ENCODE measurements around the gene RAP1GAP2. TPM values are rescaled to one million over a fixed set of nuclear protein-coding genes. Genes with fewer than 3 reads are reported as not detected.

The RAP1GAP2 gene
- polyA plus RNA-seq, 1 donor, result 21.3 TPM

DNA sequence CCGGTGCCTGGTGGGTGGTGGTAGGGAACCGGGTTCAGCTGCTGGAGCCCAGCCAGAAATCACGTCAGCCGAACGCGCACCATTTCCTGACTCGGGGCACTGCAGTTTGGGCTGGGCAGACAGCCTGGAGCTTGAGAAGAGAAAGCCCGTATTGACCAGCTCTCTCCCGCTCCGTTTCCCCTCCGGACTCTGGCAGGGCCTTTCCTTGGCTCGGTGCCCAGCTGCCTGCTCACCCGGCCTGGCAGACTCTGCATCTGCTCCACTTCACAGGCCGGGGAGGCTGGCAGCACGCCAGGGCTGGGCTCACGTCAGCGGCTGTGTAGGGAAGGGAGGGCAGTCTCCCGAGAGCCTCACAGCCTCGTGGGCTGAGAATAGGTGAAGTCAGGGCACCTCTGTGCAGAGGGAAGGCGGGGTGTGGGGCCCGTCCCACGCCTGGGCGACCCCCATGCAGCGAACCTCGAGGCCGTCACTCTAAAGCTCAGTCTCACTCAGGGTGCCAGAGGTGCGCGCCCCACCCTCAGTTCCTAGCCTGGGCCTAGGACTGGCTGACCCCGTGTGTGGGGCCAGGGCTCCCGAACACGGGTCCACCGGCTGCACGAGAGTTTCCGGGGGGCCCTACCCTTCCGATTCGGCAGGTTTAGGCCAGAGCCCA is 208.0 kb downstream of the RAP1GAP2 start:
- Histone ChIP-seq H3K27me3 (ENCODE audit: control insufficient read depth, insufficient read depth, low read length) (no peaks in the 10 kb centered on the region), H3K36me3 (ENCODE audit: control insufficient read depth, insufficient read depth, low read length) (peaks cover 40% of the 10 kb centered on the region), H3K4me1 (ENCODE audit: control insufficient read depth, insufficient read depth, low read length) (peaks cover 23% of the 10 kb centered on the region), H3K27ac (ENCODE audit: low read length) (peak overlapping the region; percentile 59), H3K4me3 (ENCODE audit: low read length) (no peak overlapping the region), H3K9me3 (ENCODE audit: control insufficient read depth, low read depth, low read length) (no peaks in the 10 kb centered on the region)
- no CpG with 5 or more reads among the region's 36 CpGs for WGBS (ENCODE audit: insufficient coverage, low lambda C conversion rate)
- DNase-seq, result peak; percentile 93 to 95

DNA sequence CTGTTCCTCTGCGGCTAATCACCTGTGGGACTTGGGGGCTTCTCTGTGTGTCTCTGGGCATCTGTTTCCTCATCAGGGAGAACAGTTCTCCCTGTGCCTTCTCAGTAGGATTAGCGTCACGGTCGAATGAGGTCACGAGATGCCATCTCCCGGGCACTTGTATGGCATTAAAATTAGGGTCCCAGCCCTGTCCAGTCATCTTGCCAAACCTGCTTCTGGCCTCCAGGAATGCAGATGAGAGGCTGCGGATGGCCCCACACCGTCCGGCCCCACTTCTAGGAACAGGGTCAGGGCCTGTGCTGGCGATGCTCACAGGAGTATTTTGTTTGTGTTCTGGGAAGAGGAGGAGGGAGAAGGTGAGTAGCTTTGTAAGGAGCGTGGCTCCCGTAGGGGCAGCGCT is 208.7 kb downstream of the RAP1GAP2 start:
- WGBS (ENCODE audit: insufficient coverage, low lambda C conversion rate), result no CpG with 5 or more reads among the region's 13 CpGs
- H3K4me3 ChIP-seq (ENCODE audit: low read length), result no peak overlapping the region
- no peak for DNase-seq
- peaks cover 23% of the 10 kb centered on the region for H3K4me1 ChIP-seq (ENCODE audit: control insufficient read depth, insufficient read depth, low read length)
- H3K27ac ChIP-seq (ENCODE audit: low read length), result peak overlapping the region; percentile 59
- no peaks in the 10 kb centered on the region for H3K9me3 ChIP-seq (ENCODE audit: control insufficient read depth, low read depth, low read length)
- no peaks in the 10 kb centered on the region for H3K27me3 ChIP-seq (ENCODE audit: control insufficient read depth, insufficient read depth, low read length)
- H3K36me3 ChIP-seq (ENCODE audit: control insufficient read depth, insufficient read depth, low read length), result peaks cover 39% of the 10 kb centered on the region

DNA sequence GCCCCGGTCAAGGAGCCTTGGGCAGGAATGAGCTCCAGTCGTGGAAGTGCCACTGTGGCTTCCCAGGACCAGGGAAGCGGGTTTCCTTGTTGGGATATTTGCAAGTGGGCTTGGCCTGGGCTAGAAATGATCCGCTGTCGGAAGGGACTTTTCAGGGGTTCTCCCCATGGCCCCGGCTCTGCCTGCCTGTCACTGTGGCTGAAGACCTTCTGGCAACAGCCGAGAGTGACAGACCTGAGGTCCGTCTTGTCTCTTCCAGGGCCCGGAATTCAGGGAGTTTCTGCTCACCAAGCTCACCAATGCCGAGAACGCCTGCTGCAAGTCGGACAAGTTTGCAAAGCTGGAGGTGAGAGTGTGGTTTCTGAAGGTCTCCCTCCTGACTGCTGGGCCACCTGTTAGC is 209.5 kb downstream of the RAP1GAP2 start:
- H3K27ac ChIP-seq (ENCODE audit: low read length), result no peak overlapping the region

DNA sequence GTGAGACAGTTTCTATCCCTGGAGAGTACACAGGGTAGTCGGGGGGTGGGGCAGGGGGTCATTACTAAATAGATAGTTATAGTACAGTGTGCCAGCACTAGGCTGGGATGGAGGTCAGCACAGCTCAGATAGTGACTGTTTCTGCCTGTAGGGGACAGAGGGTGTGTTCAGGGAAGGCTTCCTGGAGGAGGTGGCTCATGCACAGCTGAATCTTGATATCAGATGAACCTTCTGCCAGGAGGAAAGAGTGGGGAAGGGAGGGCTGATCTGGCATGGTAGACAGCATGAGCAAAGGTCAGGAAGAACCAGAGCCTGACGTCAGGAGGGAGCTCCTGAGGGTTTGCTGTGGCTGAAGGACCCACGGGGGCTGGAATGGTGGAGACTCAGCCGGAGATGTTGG is 210.6 kb downstream of the RAP1GAP2 start:
- peaks cover 23% of the 10 kb centered on the region for H3K4me1 ChIP-seq (ENCODE audit: control insufficient read depth, insufficient read depth, low read length)
- H3K27me3 ChIP-seq (ENCODE audit: control insufficient read depth, insufficient read depth, low read length), result no peaks in the 10 kb centered on the region
- no peak for DNase-seq
- H3K36me3 ChIP-seq (ENCODE audit: control insufficient read depth, insufficient read depth, low read length), result peaks cover 39% of the 10 kb centered on the region
- H3K9me3 ChIP-seq (ENCODE audit: control insufficient read depth, low read depth, low read length), result no peaks in the 10 kb centered on the region
- no peak overlapping the region for H3K4me3 ChIP-seq (ENCODE audit: low read length)
- WGBS (ENCODE audit: insufficient coverage, low lambda C conversion rate), result no CpG with 5 or more reads among the region's 4 CpGs
- H3K27ac ChIP-seq (ENCODE audit: low read length), result no peak overlapping the region

More for the DNA sequence above, 209.5 kb downstream of the RAP1GAP2 start:
- WGBS (ENCODE audit: insufficient coverage, low lambda C conversion rate), result no CpG with 5 or more reads among the region's 12 CpGs
- no peaks in the 10 kb centered on the region for H3K9me3 ChIP-seq (ENCODE audit: control insufficient read depth, low read depth, low read length)
- no peak overlapping the region for H3K4me3 ChIP-seq (ENCODE audit: low read length)
- no peak for DNase-seq
- peaks cover 39% of the 10 kb centered on the region for H3K36me3 ChIP-seq (ENCODE audit: control insufficient read depth, insufficient read depth, low read length)
- peaks cover 23% of the 10 kb centered on the region for H3K4me1 ChIP-seq (ENCODE audit: control insufficient read depth, insufficient read depth, low read length)
- no peaks in the 10 kb centered on the region for H3K27me3 ChIP-seq (ENCODE audit: control insufficient read depth, insufficient read depth, low read length)

DNA sequence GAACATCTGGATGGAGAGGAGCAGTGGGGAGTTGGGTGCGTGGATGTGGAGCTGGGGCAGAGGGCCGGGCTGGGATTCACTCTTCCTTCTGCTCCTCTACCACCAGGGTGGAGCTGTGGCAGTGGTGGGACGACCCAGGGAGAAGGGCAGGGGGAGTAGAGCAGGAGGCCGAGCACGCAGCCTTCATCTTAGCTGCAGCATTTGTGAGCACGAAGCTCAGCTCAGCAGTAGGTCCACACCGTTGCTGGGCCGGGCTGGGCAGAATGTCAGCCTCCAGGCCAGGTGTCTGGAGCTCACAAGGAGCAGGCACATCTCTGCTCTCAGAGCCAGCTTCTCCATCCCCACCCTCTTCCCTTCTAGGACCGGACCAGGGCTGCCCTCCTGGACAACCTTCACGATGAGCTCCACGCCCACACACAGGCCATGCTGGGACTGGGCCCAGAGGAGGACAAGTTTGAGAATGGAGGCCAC is 211.4 kb downstream of the RAP1GAP2 start:
- Histone ChIP-seq H3K4me1 (ENCODE audit: control insufficient read depth, insufficient read depth, low read length) (peaks cover 23% of the 10 kb centered on the region), H3K4me3 (ENCODE audit: low read length) (no peak overlapping the region), H3K36me3 (ENCODE audit: control insufficient read depth, insufficient read depth, low read length) (peaks cover 34% of the 10 kb centered on the region), H3K9me3 (ENCODE audit: control insufficient read depth, low read depth, low read length) (no peaks in the 10 kb centered on the region), H3K27ac (ENCODE audit: low read length) (no peak overlapping the region), H3K27me3 (ENCODE audit: control insufficient read depth, insufficient read depth, low read length) (no peaks in the 10 kb centered on the region)
- WGBS (ENCODE audit: insufficient coverage, low lambda C conversion rate), result no CpG with 5 or more reads among the region's 11 CpGs
- no peak for DNase-seq

DNA sequence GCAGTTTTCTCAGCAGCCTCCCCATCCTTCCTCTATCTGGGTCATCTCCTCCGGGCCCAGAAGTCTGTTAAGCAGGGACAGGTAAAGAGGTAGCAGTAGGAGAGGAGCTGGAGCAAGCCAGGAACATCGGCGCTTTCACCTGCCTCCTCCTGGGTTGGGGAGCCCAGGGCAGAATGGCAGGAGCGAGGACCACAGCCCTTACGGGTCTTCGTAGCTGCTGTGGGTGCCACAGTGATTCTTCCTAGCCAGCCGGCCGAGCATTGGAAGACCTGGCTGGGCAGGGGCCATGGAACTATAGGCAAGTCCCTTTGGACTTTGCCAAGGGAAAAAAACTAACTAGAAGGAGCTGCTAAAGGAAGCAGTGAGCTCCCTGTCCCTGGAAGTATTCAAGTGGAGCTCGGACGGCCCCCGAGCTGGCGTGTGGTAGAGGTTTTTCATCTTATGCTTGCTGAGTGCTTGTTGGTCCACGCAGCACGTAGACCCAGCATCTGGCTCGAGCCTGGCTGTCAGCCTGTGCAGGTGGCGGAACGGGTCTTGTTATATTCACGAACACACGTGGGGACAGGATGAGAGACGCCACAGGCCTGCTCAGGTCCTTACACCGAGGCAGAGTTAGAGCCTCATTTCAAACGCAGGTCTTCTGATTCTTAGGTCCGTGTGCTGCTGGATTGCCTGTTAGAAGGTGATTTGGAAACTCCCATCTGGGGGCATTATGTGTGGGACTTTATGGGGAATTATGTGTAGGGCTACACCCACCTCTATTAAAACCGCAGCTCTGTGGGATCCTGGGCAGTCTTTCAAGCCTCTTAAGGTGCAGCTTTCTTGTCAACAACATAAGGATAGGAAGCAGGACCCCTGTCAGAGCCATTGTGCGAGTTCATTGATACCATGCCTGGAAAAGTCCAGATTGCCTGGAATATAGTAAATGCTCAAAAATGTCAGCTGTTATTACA is 212.4 kb downstream of the RAP1GAP2 start:
- Histone ChIP-seq H3K4me3 (ENCODE audit: low read length) (no peak overlapping the region), H3K4me1 (ENCODE audit: control insufficient read depth, insufficient read depth, low read length) (peaks cover 15% of the 10 kb centered on the region), H3K27ac (ENCODE audit: low read length) (no peak overlapping the region), H3K9me3 (ENCODE audit: control insufficient read depth, low read depth, low read length) (no peaks in the 10 kb centered on the region), H3K27me3 (ENCODE audit: control insufficient read depth, insufficient read depth, low read length) (no peaks in the 10 kb centered on the region), H3K36me3 (ENCODE audit: control insufficient read depth, insufficient read depth, low read length) (peaks cover 30% of the 10 kb centered on the region)
- no peak for DNase-seq
- WGBS (ENCODE audit: insufficient coverage, low lambda C conversion rate), result no CpG with 5 or more reads among the region's 25 CpGs

DNA sequence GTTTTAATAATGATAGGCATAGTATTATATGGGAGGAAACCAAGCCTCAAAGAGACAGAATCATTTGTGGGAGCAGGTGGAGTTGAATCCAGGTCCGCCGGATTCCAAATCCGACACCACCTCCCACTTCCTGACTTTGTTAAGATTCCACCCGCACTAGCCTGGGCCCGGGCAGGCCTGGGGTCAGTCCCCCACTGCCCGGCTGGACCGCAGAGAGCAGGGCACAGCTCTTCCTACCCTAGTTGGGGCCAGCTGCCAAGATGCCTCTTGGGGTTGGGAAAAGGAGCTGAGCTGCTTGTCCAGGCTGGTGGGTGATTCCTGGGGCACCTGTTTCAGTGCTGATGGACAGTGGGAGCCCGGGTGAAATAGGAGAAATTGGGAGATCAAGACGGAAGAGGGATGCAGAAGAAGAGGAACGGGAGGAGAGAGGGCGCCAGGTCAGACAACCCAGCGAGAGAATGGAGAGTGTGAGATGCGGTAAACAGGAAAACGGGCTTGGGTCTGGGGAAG is 213.2 kb downstream of the RAP1GAP2 start:
- Histone ChIP-seq H3K36me3 (ENCODE audit: control insufficient read depth, insufficient read depth, low read length) (peaks cover 32% of the 10 kb centered on the region), H3K4me3 (ENCODE audit: low read length) (no peak overlapping the region), H3K27ac (ENCODE audit: low read length) (no peak overlapping the region), H3K9me3 (ENCODE audit: control insufficient read depth, low read depth, low read length) (no peaks in the 10 kb centered on the region), H3K4me1 (ENCODE audit: control insufficient read depth, insufficient read depth, low read length) (peaks cover 6% of the 10 kb centered on the region), H3K27me3 (ENCODE audit: control insufficient read depth, insufficient read depth, low read length) (no peaks in the 10 kb centered on the region)
- WGBS (ENCODE audit: insufficient coverage, low lambda C conversion rate), result 93% methylated on average over 4 of the region's 14 CpGs
- no peak for DNase-seq

DNA sequence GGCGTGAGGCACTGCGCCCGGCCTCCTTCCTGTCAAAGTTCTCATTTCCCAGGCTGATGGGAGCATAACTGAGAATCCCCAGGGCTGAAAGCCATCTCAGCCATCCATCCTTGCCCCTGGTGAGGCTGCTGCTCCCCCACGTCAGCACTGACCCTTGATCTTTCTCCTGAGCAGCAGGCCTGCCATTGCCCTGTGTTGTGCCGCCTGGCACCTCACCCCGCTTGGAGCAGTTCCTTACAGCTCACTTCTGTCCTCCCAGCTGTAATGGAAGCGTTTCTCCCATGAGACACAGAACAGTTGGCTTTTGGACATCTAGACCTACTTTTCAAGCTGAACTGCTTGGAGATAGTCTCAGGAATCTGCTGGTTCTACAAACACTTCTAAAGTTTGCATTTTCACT is 215.7 kb downstream of the RAP1GAP2 start:
- H3K36me3 ChIP-seq (ENCODE audit: control insufficient read depth, insufficient read depth, low read length), result peaks cover 33% of the 10 kb centered on the region
- no peaks in the 10 kb centered on the region for H3K27me3 ChIP-seq (ENCODE audit: control insufficient read depth, insufficient read depth, low read length)
- no peak overlapping the region for H3K4me3 ChIP-seq (ENCODE audit: low read length)
- H3K4me1 ChIP-seq (ENCODE audit: control insufficient read depth, insufficient read depth, low read length), result no peaks in the 10 kb centered on the region
- WGBS (ENCODE audit: insufficient coverage, low lambda C conversion rate), result no CpG with 5 or more reads among the region's 7 CpGs
- DNase-seq, result no peak
- no peak overlapping the region for H3K27ac ChIP-seq (ENCODE audit: low read length)
- H3K9me3 ChIP-seq (ENCODE audit: control insufficient read depth, low read depth, low read length), result no peaks in the 10 kb centered on the region

DNA sequence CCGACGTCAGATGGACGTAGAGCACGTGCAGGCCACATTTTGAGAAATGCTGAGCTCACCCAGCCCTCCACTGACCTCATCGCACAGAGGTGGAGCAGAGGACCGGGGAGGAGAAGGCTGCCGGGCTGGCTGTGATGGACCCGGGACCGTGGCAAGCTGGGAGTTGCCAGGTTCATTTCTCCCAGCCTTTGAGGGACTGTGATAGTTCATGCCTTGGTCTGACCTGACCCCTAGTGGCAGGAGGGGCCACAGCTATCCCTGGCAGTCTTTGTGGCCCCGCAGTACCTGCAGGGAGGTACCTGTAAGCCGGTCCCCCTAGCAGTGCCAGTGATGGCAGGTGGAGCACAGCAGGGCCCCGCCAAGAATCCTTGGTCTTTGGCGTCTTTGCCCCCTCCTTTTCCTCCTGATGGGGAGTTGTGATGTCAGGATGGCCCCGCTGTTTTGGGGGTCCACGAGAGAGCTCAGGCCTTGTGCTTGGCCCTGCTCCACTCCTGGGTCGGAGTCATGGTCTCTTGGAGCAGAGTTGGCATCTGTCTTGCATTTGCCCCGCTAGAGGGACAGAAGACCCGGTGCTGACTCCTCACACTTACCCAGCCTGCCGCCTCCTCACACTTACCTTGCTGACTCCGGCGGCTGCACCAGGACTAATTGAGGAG is 216.8 kb downstream of the RAP1GAP2 start:
- H3K27me3 ChIP-seq (ENCODE audit: control insufficient read depth, insufficient read depth, low read length), result no peaks in the 10 kb centered on the region
- H3K4me3 ChIP-seq (ENCODE audit: low read length), result no peak overlapping the region
- no CpG with 5 or more reads among the region's 21 CpGs for WGBS (ENCODE audit: insufficient coverage, low lambda C conversion rate)
- H3K36me3 ChIP-seq (ENCODE audit: control insufficient read depth, insufficient read depth, low read length), result peaks cover 29% of the 10 kb centered on the region
- no peaks in the 10 kb centered on the region for H3K9me3 ChIP-seq (ENCODE audit: control insufficient read depth, low read depth, low read length)
- no peak overlapping the region for H3K27ac ChIP-seq (ENCODE audit: low read length)
- peak; percentile 30 to 43 for DNase-seq
- H3K4me1 ChIP-seq (ENCODE audit: control insufficient read depth, insufficient read depth, low read length), result no peaks in the 10 kb centered on the region

DNA sequence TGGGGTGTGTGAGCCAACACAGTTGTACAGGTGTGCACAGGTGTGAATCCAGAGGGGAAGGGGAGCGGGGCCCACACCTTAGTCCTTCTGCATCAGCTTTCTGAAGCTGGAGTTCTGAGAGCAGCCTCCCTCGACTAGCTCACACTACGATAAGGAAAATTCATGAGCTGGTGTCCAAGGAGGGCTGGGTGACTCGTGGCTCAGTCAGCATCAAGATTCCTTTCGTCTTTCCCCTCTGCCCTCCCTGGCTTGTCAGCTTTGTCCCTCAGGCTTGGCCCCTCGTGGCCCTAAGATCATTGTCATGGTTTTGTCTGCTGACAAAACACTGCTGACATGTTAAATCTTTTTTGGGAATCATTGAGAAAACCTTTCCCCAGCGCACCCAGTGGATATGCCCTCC is 219.7 kb downstream of the RAP1GAP2 start:
- peaks cover 38% of the 10 kb centered on the region for H3K36me3 ChIP-seq (ENCODE audit: control insufficient read depth, insufficient read depth, low read length)
- H3K27ac ChIP-seq (ENCODE audit: low read length), result no peak overlapping the region
- no peak for DNase-seq
- H3K27me3 ChIP-seq (ENCODE audit: control insufficient read depth, insufficient read depth, low read length), result no peaks in the 10 kb centered on the region
- H3K4me3 ChIP-seq (ENCODE audit: low read length), result no peak overlapping the region
- no peaks in the 10 kb centered on the region for H3K4me1 ChIP-seq (ENCODE audit: control insufficient read depth, insufficient read depth, low read length)
- WGBS (ENCODE audit: insufficient coverage, low lambda C conversion rate), result no CpG with 5 or more reads among the region's 7 CpGs
- no peaks in the 10 kb centered on the region for H3K9me3 ChIP-seq (ENCODE audit: control insufficient read depth, low read depth, low read length)

Measured in large intestine (tissue), 3 donors.